HT-29 (cell line): ENCODE measurements around the gene OTOG. TPM values are rescaled to one million over a fixed set of nuclear protein-coding genes. Genes with fewer than 3 reads are reported as not detected.
A peak's percentile ranks its signal among the peaks of the same experiment; 100 is the strongest.

Experiments used
- DNase-seq: peaks from one replicate; pipeline ENCODE4 v3.0.0-alpha.2; 2015; ENCODE audit warnings: low spot score
- total RNA-seq: library from RNA; depleted of rRNA; stranded (reverse); fragments of >200 nt; shearing (Covaris generic); gene quantifications from 2 replicates; pipeline ENCODE4 v1.2.3, GENCODE V29; 2014

Gene OTOG
- total RNA-seq, 1 experiment from 2014 or later: not detected

GRCh38 chr11:17646451-17647145 lies 99.5 kb downstream of the OTOG start:
- no peak for DNase-seq

GRCh38 chr11:17648528-17648927 lies 101.5 kb downstream of the OTOG start:
- no peak for DNase-seq

- no peak for DNase-seq
Measured at GRCh38 chr11:17649261-17649660, 102.2 kb downstream of the OTOG start.

- DNase-seq: no peak
Measured at GRCh38 chr11:17649696-17650095, 102.6 kb downstream of the OTOG start.

GRCh38 chr11:17650127-17650911 lies 103.3 kb downstream of the OTOG start:
- DNase-seq: no peak

- no peak for DNase-seq
Measured at GRCh38 chr11:17651061-17651460, 104.0 kb downstream of the OTOG start.

- no peak for DNase-seq
Measured at GRCh38 chr11:17651681-17652080, 104.6 kb downstream of the OTOG start.

GRCh38 chr11:17652556-17652955 lies 105.5 kb downstream of the OTOG start:
- DNase-seq: no peak

- no peak for DNase-seq
Measured at GRCh38 chr11:17653611-17654010, 106.6 kb downstream of the OTOG start.

- DNase-seq: no peak
Measured at GRCh38 chr11:17655682-17656081, 108.6 kb downstream of the OTOG start.

- DNase-seq: no peak
Measured at GRCh38 chr11:17658211-17658610, 111.2 kb downstream of the OTOG start.

- DNase-seq: no peak
Measured at GRCh38 chr11:17668166-17668565, 121.1 kb downstream of the OTOG start.

- DNase-seq: no peak
Measured at GRCh38 chr11:17672469-17672868, 125.4 kb downstream of the OTOG start.

- no peak for DNase-seq
Measured at GRCh38 chr11:17673951-17674350, 126.9 kb downstream of the OTOG start.

GRCh38 chr11:17682848-17683247 lies 135.8 kb downstream of the OTOG start:
- no peak for DNase-seq

- peak; percentile 66 for DNase-seq
Measured at GRCh38 chr11:17683377-17684161, 136.5 kb downstream of the OTOG start.

GRCh38 chr11:17684550-17684949 lies 137.5 kb downstream of the OTOG start:
- no peak for DNase-seq

GRCh38 chr11:17686231-17686980 lies 139.3 kb downstream of the OTOG start:
- DNase-seq: no peak

GRCh38 chr11:17687946-17688670 lies 141.0 kb downstream of the OTOG start:
- DNase-seq: no peak

GRCh38 chr11:17691550-17691949 lies 144.5 kb downstream of the OTOG start:
- DNase-seq: no peak

- no peak for DNase-seq
Measured at GRCh38 chr11:17691976-17692375, 144.9 kb downstream of the OTOG start.
